Epithelial cell of esophagus (primary cell): Measurements from ENCODE around the gene ZACN.
A peak's percentile ranks its signal among the peaks of the same experiment; 100 is the strongest.

Experiments used
- DNase-seq: peaks from one replicate; pipeline ENCODE4 v3.0.0; 2010; ENCODE audit warnings: low read depth
- H3K4me3 ChIP-seq: 2 replicates; pipeline ENCODE4 v1.5.1; 2011; ENCODE audit warnings: mild to moderate bottlenecking, low read length, control low read depth
- CTCF ChIP-seq: IDR thresholded peaks from 2 replicates; pipeline ENCODE4 v1.5.1; 2011; ENCODE audit warnings: low read depth, mild to moderate bottlenecking, low read length, control low read depth, inconsistent platforms; ENCODE audit not compliant: insufficient read depth; ENCODE audit errors: missing control alignments

The ZACN gene

GRCh38 chr17:76107509-76107908, 28.5 kb downstream of the ZACN start:
- H3K4me3 ChIP-seq, result no peak overlapping the region
- peak; percentile 39 for DNase-seq
- TF ChIP-seq CTCF, result no peak

DNA sequence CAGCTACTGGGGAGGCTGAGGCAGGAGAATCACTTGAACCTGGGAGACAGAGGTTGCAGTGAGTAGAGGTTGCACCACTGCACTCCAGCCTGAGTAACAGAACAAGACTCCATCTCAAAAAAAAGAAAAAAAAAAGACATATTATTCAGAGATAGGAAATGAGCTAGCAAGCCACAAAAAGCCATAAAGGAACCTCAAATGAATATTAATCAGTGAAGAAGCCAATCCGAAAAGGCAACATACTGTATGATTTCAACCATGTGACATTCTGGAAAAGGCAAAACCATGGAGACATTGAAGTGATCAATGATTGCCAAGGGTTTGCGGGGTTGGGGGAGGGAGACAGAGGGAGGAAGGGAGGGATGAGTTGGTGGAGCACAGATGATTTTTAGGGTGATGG, 33.0 kb downstream of the ZACN start:
- no peak overlapping the region for H3K4me3 ChIP-seq
- no peak for DNase-seq
- no peak for TF ChIP-seq CTCF

- no peak for DNase-seq
- no peak overlapping the region for H3K4me3 ChIP-seq
- no peak for TF ChIP-seq CTCF
Observed at GRCh38 chr17:76115138-76115754, 36.3 kb downstream of the ZACN start.

GRCh38 chr17:76119409-76120371, 40.7 kb downstream of the ZACN start:
- no peak for DNase-seq
- no peak overlapping the region for H3K4me3 ChIP-seq
- no peak for TF ChIP-seq CTCF

- H3K4me3 ChIP-seq, result no peak overlapping the region
- TF ChIP-seq CTCF, result no peak
- DNase-seq, result no peak
Observed at GRCh38 chr17:76120658-76121008, 41.7 kb downstream of the ZACN start.

- peak overlapping the region; percentile 21 for H3K4me3 ChIP-seq
- no peak for DNase-seq
- no peak for TF ChIP-seq CTCF
Observed at GRCh38 chr17:76121932-76122430, 43.0 kb downstream of the ZACN start.
